CD4-positive, alpha-beta T cell treated with Interleukin-12 subunit alpha and Interleukin-12 subunit beta, for 1 hour (primary cell): ENCODE results near the gene CAMK4.
"Not testable (repeated sequence)": the region's sequence is repeated elsewhere in the genome, so short reads cannot be mapped to it uniquely, and the experiment has no call there.

Experiments
- DNase-seq: peaks from one replicate; pipeline ENCODE4 v3.0.0-alpha.2; 2020

CAMK4 gene

GRCh38 chr5:111229871-111230810 is 6.0 kb downstream of the CAMK4 start:
- peak; percentile 66 for DNase-seq

- DNase-seq, result no peak
Observed at GRCh38 chr5:111231119-111231518, 6.9 kb downstream of the CAMK4 start.

DNA sequence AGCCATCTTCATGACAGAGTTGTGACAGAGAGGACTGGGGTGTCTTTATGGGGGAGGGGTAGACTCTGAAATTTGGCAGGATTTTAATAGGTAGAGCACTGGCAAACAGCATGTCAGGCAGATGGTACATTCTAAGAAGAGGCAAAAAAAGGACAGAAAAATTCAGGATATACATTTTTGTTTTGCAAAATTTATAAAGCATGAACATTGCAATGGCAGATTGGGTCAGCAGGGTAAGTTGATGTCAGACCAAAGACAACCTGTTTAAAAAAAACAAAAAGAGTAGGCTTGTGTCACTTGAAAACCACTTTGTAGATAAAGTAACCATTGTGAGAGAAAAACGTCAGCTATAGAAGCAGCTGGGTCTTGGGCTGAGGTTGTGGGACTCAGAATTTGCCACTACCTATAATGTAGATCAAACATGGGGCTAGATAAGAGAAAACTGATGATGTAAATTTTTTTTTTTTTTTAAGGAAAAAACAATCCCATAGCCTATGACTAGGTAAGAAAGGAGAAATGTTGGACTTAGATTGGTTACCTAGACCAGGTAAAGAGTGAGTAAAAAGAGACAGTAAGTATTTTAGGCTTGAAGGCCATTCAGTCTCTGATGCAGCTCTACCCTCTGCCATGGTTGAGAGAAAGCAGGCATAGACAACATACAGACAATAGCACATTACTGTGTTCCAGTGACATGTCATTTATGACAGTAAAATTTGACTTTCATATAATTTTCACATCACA is 8.3 kb downstream of the CAMK4 start:
- no peak for DNase-seq

- no peak for DNase-seq
Observed at GRCh38 chr5:111233052-111233374, 8.8 kb downstream of the CAMK4 start.

DNA sequence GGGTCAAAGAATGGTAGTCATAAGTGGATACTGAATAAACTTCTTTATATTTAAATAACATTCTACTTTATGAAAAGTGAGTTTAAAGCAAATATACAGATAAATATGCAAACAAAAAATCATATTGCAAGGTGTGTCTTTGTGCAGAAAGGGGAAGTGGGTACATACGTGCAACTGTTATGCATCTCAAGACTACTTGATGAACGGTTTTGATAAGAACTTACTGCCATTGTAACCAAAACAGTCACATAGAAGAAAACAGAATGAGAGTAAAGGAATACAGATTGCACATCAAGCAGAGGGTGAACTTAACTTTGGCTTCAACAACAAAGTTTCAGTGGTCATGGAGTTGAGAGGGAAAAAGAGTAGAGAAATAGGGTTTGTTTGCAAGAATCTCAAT is 9.9 kb downstream of the CAMK4 start:
- no peak for DNase-seq

GRCh38 chr5:111235635-111236034 is 11.5 kb downstream of the CAMK4 start:
- no peak for DNase-seq

DNA sequence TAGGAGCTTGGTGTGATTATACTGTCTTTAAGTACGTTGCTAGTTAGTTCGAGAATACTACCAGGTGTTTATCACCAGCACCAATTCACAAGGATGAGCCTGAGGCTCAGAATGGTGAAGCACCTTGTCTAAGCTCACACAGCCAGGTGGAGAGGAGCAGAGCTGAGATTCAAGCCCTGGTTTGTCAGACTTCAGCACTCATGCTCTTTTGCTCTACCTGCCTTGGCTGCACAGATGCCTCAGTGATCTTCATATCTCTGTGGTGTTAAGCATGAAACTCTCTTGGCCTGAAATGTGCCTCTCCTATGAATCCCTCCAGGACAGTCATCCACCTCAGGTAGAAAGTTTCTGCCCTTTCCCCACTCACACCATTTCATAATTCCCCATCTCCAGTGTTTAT is 12.2 kb downstream of the CAMK4 start:
- no peak for DNase-seq

- DNase-seq, result no peak
Observed at GRCh38 chr5:111236995-111237394, 12.8 kb downstream of the CAMK4 start.

- no peak for DNase-seq
Observed at GRCh38 chr5:111237470-111237869, 13.3 kb downstream of the CAMK4 start.

DNA sequence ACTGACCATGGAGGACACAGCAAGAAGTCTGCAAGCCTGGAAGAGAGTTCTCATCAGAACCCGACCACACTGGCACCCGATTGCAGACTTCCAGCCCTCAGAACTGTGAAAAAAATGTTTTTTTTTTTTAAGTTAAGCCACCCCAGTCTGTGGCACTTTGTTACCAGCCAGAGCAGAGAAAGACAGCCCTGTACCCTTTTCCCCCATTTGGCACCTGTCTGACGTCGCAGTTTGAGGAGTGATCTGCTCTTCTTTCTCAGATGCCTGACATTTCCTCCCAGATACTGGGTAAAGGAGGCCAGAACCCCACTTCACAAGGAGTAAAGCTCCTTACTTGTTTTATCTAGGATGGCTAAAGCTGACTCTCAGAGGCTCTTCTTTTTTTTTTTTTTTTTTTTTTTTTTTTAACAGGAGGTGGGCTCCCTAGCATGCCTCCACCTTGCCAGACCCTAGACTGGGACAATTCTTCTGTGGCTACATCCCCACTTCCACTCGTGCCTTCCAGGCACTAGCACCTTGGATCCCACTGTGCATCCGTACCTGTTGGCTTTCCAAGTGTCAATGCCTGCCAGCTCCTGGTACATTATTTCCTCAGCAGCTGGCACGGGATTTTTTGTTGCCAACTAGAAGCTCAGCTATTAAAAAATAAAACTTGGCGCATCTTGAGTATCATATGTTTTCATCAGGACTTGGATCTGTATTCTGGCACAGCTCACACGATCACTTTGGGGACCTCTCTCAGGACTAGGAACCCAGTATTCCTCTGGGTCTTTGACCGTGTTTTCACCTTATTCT is 14.4 kb downstream of the CAMK4 start:
- DNase-seq, result no peak

GRCh38 chr5:111241696-111242095 is 17.5 kb downstream of the CAMK4 start:
- DNase-seq, result no peak

DNA sequence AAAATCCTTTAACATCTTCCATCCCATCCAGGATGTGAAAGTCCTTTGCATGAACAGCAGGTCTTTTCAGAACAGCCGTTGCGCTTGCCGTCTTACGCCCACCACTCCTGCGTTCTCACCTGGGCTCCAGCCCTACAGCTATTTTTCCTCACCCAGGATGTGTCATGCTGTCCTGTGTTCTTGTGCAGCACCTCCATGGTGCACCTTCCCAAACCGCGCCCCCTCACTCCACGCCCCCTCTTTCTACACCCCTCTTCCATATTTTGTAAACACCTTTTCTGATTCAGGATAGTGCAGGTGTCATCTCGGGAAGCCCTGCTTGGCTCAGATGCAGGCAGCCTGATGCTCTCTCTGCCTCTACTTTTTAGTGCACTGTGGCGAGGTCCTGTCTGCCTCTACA is 18.4 kb downstream of the CAMK4 start:
- DNase-seq, result no peak

- DNase-seq, result no peak
Observed at GRCh38 chr5:111243318-111243717, 19.1 kb downstream of the CAMK4 start.

DNA sequence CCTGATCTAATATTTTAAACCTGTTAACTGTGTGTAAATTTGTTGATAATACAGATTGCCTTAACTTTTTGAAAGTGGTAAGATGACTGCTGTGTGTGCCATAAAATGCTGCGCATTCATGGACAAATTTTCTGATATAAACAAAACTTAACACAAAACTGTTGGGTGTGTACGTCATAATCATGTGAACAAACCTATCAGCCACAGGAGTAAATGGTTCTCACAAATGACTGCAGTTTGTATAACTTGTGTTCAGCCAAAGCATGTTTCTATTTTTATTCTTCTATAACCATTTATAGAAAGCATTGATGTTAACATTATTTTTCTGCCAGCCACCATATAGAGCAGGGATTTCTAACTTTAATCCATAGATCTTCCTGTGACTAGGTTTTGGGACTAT is 21.5 kb downstream of the CAMK4 start:
- no peak for DNase-seq

DNA sequence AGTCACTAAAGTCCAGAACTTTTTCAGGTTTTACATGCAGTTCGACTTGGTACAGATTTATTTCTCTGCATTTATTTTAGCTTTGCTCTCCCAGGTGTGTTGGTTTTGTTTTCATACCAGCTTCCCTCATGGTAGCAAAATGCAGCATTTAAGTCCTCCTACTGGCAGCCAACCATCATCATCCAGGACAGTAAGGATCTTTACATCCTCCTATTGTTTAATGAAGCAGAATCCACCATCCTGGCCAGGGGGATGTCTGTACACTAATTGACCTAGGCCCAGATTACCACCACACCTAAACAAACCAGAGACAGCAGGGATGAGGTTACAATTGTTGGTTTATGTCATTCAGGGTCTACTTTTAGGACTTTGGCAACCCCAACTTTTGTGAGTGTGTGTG is 22.3 kb downstream of the CAMK4 start:
- DNase-seq, result no peak

- DNase-seq, result no peak
Observed at GRCh38 chr5:111248571-111248970, 24.4 kb downstream of the CAMK4 start.

DNA sequence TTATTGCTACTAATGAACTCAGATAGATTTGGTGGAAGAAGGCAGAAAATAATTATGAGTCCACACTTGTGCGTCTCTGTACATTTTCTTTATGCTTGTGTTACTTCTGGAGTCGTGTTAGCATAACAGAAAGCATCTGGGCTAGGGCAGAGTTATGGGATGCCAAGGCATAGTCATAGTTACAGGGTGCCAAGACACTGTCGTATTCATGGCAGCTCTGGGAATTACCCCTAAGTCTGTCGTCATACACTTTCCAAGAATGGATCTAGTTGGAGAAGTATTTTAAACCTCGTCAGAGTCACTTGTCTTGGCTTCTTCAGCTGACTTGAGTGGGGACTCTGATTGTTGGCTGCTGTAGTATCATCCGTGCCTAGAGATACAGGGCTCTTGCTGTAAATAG is 27.7 kb downstream of the CAMK4 start:
- DNase-seq, result no peak

DNA sequence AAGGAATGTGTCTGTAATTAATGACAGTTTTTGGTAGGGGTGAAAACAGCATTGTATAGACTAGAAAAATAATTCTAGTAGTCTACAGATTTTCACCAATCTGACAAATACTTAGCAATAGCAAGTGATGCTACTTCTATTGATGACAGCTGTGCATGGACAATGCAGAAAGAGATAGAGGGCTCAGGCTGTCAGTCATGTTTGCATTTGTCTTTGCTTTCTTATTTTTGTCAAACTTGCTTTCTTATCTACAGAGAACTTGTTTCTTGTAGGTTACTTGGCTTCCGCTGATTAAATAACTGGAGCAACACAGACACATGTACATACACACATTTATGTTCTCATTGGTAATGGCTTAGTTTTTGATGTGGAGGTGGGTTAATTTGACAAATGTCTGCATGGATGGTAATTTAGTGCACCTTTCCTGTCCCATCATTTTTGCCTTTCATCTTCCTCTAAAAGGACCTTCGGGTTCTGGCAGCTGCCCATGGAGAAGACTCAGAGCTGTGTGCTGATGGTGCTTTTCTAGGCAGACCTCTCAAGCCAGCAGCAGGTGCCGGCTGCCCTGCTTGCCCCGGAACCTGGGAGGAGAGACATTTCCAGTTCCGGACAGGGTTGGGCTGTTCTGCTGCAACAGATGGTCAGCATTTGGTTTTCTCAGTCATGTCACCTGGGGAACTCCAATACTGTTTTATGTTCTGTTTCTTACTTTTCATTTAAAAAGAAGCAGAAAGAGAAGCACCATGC is 28.8 kb downstream of the CAMK4 start:
- DNase-seq, result no peak

DNA sequence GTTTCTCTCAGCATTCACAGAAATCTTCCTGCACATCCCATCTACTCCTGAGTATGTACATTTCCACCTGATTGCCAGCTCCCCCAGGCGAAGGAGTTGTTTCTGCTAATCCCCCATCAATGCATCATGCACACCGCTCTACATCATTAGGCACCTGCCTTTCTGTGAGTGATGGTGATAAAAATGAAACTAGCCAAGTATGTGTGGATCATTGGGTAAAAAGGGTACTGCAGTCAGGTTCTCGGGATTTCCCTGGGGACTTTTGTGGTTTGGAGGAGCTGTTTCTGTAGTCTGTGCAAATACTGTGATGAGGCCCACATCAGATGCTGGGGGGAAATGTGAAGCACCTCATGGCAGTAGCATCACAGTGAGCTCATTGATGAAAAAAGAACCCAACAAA is 30.4 kb downstream of the CAMK4 start:
- DNase-seq, result peak; percentile 80

DNA sequence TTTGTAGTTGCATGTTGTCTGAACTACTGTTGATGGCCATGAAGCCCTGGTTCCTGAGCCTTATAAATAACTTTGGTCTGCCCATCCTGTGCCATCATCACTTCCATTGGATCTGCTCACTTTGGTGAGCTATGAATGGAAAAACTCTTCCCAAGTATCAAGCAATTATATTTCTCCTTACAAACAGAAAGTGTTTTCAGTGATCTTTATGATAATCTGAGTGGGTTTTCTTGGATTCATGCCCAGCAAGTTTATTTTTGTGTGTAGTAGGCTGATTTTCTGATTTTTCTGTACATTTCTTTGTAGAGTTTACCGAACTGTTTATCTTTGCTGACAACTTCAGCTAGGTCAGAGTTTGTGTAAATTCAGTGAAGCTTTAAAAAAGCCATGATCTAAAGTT is 31.0 kb downstream of the CAMK4 start:
- no peak for DNase-seq

DNA sequence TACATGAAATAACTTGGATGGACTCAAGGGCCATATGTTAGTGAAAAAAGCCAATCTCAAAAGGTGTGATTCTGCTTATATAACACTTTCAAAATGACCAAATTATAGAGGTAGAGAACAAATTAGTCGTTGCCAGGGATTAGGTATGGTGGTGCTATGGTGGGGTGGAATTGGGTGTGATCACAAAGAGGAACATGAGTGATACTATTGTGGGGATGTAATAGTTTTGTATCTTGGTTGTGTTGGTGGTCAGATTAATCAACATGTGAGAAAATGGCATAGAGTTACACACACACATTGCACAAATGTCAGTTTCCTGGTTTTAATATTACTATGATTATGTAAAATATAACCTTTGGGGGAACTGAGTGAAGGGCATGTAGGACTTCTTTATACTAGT is 31.9 kb downstream of the CAMK4 start:
- no peak for DNase-seq

DNA sequence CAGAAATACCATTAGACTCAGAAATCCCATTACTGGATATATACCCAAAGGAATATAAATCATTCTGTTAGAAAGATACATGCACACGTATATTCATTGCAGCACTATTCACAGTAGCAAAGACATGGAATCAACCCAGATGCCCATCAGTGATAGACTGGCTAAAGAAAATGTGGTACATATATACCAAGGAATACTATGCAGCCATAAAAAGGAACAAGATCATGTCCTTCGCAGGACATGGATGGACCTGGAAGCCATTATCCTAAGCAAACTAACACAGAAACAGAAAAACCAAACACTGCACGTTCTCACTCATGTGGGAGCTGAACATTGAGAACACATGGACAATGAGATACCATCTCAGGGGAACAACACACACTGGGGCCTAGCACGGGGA is 33.4 kb downstream of the CAMK4 start:
- DNase-seq, result not testable (repeated sequence)

DNA sequence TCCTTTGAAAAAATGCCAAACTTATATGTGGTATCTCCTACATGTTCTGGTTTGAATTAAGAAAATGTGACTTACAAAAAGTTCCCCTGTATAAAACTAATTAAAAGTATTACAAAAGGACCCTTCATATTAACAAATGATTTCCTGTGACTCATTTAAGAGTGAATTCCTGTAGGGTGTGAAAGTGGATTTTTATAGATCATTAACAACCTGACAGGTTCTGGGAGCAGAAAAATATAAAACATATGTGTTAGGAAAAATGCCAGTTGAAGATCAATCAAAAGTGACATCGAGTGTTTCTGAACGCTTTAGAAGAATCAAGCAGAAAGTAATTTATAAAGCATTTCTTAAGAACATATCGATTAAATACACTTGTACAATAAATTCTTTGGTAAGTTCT is 35.5 kb downstream of the CAMK4 start:
- no peak for DNase-seq
